B cell (primary cell): ENCODE measurements around the gene CLEC2L. TPM values are rescaled to one million over a fixed set of nuclear protein-coding genes. Genes with fewer than 3 reads are reported as not detected.

ENCODE experiments used
- ATAC-seq: fragments of 200-7000 bp; cut with Tn5 transposase; one replicate; pipeline ENCODE4 v1.10.0; 2021; ENCODE audit warnings: low read depth, mild to moderate bottlenecking, moderate number of reproducible peaks, moderate library complexity
- CTCF ChIA-PET: fragments of 350-600 bp; sonication (Branson Sonifier 250); formaldehyde crosslinking; loops from one replicate; lab custom pipeline; 2021; ENCODE audit warnings: antibody characterized with exemption, inconsistent platforms; lab: Charles Lee
- POLR2A ChIA-PET: fragments of 350-600 bp; sonication (Branson Sonifier 250); formaldehyde crosslinking; loops from one replicate; lab custom pipeline; 2021; ENCODE audit warnings: antibody characterized with exemption; lab: Charles Lee
- DNase-seq: peaks from one replicate; pipeline ENCODE4 v3.0.0; 2013
- H2AFZ ChIP-seq: 2 replicates; pipeline ENCODE4 v1.6.1; 2012; ENCODE audit warnings: mild to moderate bottlenecking, low read depth, low read length; ENCODE audit not compliant: insufficient read depth, poor library complexity, severe bottlenecking
- H3K27ac ChIP-seq, 2 donors: 1 replicate in 1 of 2; 2 replicates in 1 of 2; pipeline ENCODE4 v1.5.1; 2012 to 2013; ENCODE audit warnings: low read length in 2 of 2, mild to moderate bottlenecking in 2 of 2, moderate library complexity in 1 of 2
- H3K27me3 ChIP-seq, 4 experiments: fragments of 200-600 bp in 1 of 4; sonication (generic) in 1 of 4; replicated peaks in 1 of 4; 1 replicate in 2 of 4; 2 replicates in 2 of 4; pipeline versions ENCODE4 v1.6.1 to v1.7.0; 2013 to 2016; ENCODE audit warnings: low read length in 3 of 4, mild to moderate bottlenecking in 2 of 4, mixed read lengths in 1 of 4, moderate library complexity in 1 of 4; ENCODE audit not compliant: insufficient read depth in 4 of 4, control insufficient read depth in 3 of 4; ENCODE audit errors: control extremely low read depth in 1 of 4
- H3K36me3 ChIP-seq, 2 experiments: replicated peaks in 1 of 2; 1 replicate in 1 of 2; 2 replicates in 1 of 2; pipeline versions ENCODE4 v1.6.1 to v1.7.1; 2013; ENCODE audit warnings: low read length in 1 of 2; ENCODE audit not compliant: insufficient read depth in 2 of 2, control insufficient read depth in 1 of 2; ENCODE audit errors: control extremely low read depth in 1 of 2, extremely low read depth in 1 of 2
- H3K4me1 ChIP-seq, 2 donors: fragments of 200-600 bp in 1 of 2; sonication (generic) in 1 of 2; 1 replicate in 1 of 2; 2 replicates in 1 of 2; pipeline versions ENCODE4 v1.5.1 to v1.6.1; 2013 to 2017; ENCODE audit warnings: low read length in 2 of 2; ENCODE audit not compliant: control insufficient read depth in 2 of 2, insufficient read depth in 2 of 2
- H3K4me2 ChIP-seq: replicated peaks from 2 replicates; pipeline ENCODE3; 2012; ENCODE audit warnings: mild to moderate bottlenecking, low read depth, low read length; ENCODE audit not compliant: poor library complexity, severe bottlenecking
- H3K4me3 ChIP-seq, 5 experiments: fragments of 200-600 bp in 1 of 5; sonication (generic) in 1 of 5; 1 replicate in 3 of 5; 2 replicates in 2 of 5; pipeline versions ENCODE4 v1.5.1 to v1.7.0; 2011 to 2016; ENCODE audit warnings: low read length in 4 of 5, mild to moderate bottlenecking in 4 of 5, low read depth in 2 of 5, control low read depth in 1 of 5, moderate library complexity in 1 of 5; ENCODE audit not compliant: insufficient read depth in 1 of 5; ENCODE audit errors: control extremely low read depth in 1 of 5, extremely low read depth in 1 of 5
- H3K79me2 ChIP-seq: fragments of 200-600 bp; sonication (generic); one replicate; pipeline ENCODE4 v1.6.0; 2016; ENCODE audit warnings: low read length; ENCODE audit not compliant: control insufficient read depth, insufficient read depth
- H3K9ac ChIP-seq: fragments of 200-600 bp; sonication (generic); 2 replicates; pipeline ENCODE4 v1.6.1; 2017; ENCODE audit warnings: mild to moderate bottlenecking, low read length, moderate library complexity
- H3K9me3 ChIP-seq, 3 donors: one replicate each; pipeline versions ENCODE4 v1.6.1 to v1.7.1; 2013; ENCODE audit warnings: low read length in 2 of 3; ENCODE audit not compliant: control insufficient read depth in 2 of 3, insufficient read depth in 1 of 3; ENCODE audit errors: control extremely low read depth in 1 of 3
- H4K20me1 ChIP-seq: 2 replicates; pipeline ENCODE4 v1.6.0; 2012; ENCODE audit warnings: mild to moderate bottlenecking, low read length; ENCODE audit not compliant: insufficient read depth, control insufficient read depth, poor library complexity, severe bottlenecking
- H3K27ac Mint-ChIP-seq: one replicate; pipeline ENCODE4 v1.8.0; 2021; ENCODE audit warnings: mixed read lengths
- H3K27me3 Mint-ChIP-seq: one replicate; pipeline ENCODE4 v1.8.0; 2021; ENCODE audit warnings: mixed read lengths
- H3K4me1 Mint-ChIP-seq: one replicate; pipeline ENCODE4 v1.8.0; 2021; ENCODE audit warnings: mixed read lengths
- H3K4me3 Mint-ChIP-seq: one replicate; pipeline ENCODE4 v1.8.0; 2021; ENCODE audit warnings: mixed read lengths
- H3K9me3 Mint-ChIP-seq: one replicate; pipeline ENCODE4 v1.8.0; 2022; ENCODE audit warnings: mixed read lengths; ENCODE audit not compliant: insufficient read depth
- CTCF ChIP-seq: fragments of 200-600 bp; IDR thresholded peaks from one replicate; pipeline ENCODE4 v1.8.0; 2022; ENCODE audit warnings: antibody characterized with exemption, mild to moderate bottlenecking
- EZH2 ChIP-seq: IDR thresholded peaks from 2 replicates; pipeline ENCODE4 v1.6.1; 2012; ENCODE audit warnings: borderline replicate concordance, low read depth, mild to moderate bottlenecking, moderate library complexity, low read length; ENCODE audit not compliant: insufficient read depth, poor library complexity, severe bottlenecking
- WGBS: methylation state at CpG from one replicate; pipeline ENCODE4 v1.1.5; 2013; ENCODE audit warnings: missing lambda C conversion rate; ENCODE audit not compliant: insufficient coverage; 5-methylcytosine and 5-hydroxymethylcytosine counted together
- intact Hi-C: fragments of 100-400 bp; cut with micrococcal nuclease; formaldehyde crosslinking; loops from one replicate; pipeline ENCODE4 v1.10.0; 2022
- polyA plus RNA-seq: library from polyadenylated mRNA; depleted of rRNA; stranded (reverse); fragments of >200 nt; gene quantifications from 2 replicates; pipeline ENCODE4 v1.2.3, GENCODE V29; 2012
- total RNA-seq, 2 donors: library from RNA; stranded (reverse); fragments of 120-200 nt in 1 of 2; gene quantifications; 1 replicate in 1 of 2; 2 replicates in 1 of 2; pipeline versions ENCODE4 v1.2.3 to v1.2.4, GENCODE V29; 2013 to 2022

Gene CLEC2L
- total and polyA plus RNA-seq, 2 donors (not counting 1 experiment from before 2014, with no cell fraction given) = not detected

GRCh38 chr7:139570119-139570518 lies 46.6 kb downstream of the CLEC2L start:
- ATAC-seq = no peak
- Histone ChIP-seq H3K9me3 (no peaks in the 10 kb centered on the region), H3K27ac (no peak overlapping the region), H3K4me1 (no peaks in the 10 kb centered on the region), H4K20me1 (no peaks in the 10 kb centered on the region), H3K27me3 (no peaks in the 10 kb centered on the region), H3K4me3 (no peak overlapping the region), H3K36me3 (peaks cover 0 to 8% of the 10 kb centered on the region in 2 experiments), H3K4me2 (no peak overlapping the region), H3K79me2 (no peaks in the 10 kb centered on the region), H3K9ac (no peak overlapping the region), H2AFZ (no peak overlapping the region)
- WGBS = 94% methylated on average over 8 of the region's 8 CpGs
- no peaks in the 10 kb centered on the region for H3K9me3 Mint-ChIP-seq
- no peak overlapping the region for H3K27ac Mint-ChIP-seq
- H3K4me3 Mint-ChIP-seq = no peak overlapping the region
- no peaks in the 10 kb centered on the region for H3K4me1 Mint-ChIP-seq
- ChIA-PET CTCF (no interaction called here), POLR2A (no interaction called here)
- no peaks in the 10 kb centered on the region for H3K27me3 Mint-ChIP-seq
- no peak for DNase-seq
- intact Hi-C loops = no loop called here
- no peak for TF ChIP-seq EZH2
- no peak for TF ChIP-seq CTCF

DNA sequence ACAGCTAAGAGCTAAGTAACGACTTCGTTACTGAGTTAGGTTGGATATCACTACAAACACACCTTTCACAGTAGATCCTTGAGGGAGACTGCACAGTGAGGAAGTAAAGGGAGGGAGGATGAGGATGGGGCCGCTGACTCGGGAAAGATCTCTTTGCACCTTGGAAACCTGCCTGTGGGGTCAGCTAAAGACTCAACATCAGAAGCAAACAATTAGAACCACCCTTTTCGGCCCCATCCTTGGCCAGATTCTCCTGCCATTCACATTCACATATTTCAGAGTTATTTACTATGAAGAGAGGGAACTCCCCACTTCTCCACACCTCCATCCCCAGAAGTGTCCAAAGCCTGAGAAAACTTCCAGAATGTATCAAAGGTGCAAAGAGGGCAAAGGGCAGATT lies 47.1 kb downstream of the CLEC2L start:
- ATAC-seq = no peak
- H3K36me3 ChIP-seq = peaks cover 0 to 8% of the 10 kb centered on the region in 2 experiments
- no peak overlapping the region for H3K4me3 Mint-ChIP-seq

More for the DNA sequence above, 47.1 kb downstream of the CLEC2L start:
- 90% methylated on average over 2 of the region's 5 CpGs for WGBS
- no peak overlapping the region for H3K4me2 ChIP-seq
- H3K27ac ChIP-seq = no peak overlapping the region
- no peak overlapping the region for H3K9ac ChIP-seq
- H3K4me3 ChIP-seq = no peak overlapping the region
- TF ChIP-seq EZH2 (no peak), CTCF (no peak)
- H3K9me3 ChIP-seq = no peaks in the 10 kb centered on the region
- H3K27me3 Mint-ChIP-seq = no peaks in the 10 kb centered on the region
- H3K27me3 ChIP-seq = no peaks in the 10 kb centered on the region
- H3K27ac Mint-ChIP-seq = no peak overlapping the region
- intact Hi-C loops = no loop called here
- no peaks in the 10 kb centered on the region for H3K9me3 Mint-ChIP-seq
- ChIA-PET CTCF (no interaction called here), POLR2A (no interaction called here)
- H4K20me1 ChIP-seq = no peaks in the 10 kb centered on the region
- no peaks in the 10 kb centered on the region for H3K79me2 ChIP-seq
- no peak for DNase-seq
- H2AFZ ChIP-seq = no peak overlapping the region
- H3K4me1 Mint-ChIP-seq = no peaks in the 10 kb centered on the region
- H3K4me1 ChIP-seq = no peaks in the 10 kb centered on the region
